GM12878 (cell line): ENCODE data around the gene GRN. TPM values are rescaled to one million over a fixed set of nuclear protein-coding genes. Genes with fewer than 3 reads are reported as not detected.

Experiments used
- ATAC-seq: fragments of 200-7000 bp; cut with Tn5 transposase; 3 replicates; pipeline ENCODE4 v1.9.1; 2020; ENCODE audit warnings: mild to moderate bottlenecking, moderate library complexity
- BruUV-seq: library from RNA; stranded (reverse); fragments of 400-500 nt; replicated peaks from 2 replicates; lab custom pipeline; 2021; lab: Mats Ljungman, UMichigan
- CTCF ChIA-PET: fragments of 300-600 bp; sonication (Branson Sonifier 250); formaldehyde crosslinking; extraction: SDS; loops from one replicate; lab custom pipeline; 2021; ENCODE audit warnings: inconsistent platforms; lab: Yijun Ruan, JAX
- POLR2A ChIA-PET: fragments of 350-600 bp; formaldehyde crosslinking; extraction: SDS; loops from one replicate; lab custom pipeline; 2021; ENCODE audit warnings: inconsistent platforms; lab: Charles Lee
- RAD21 ChIA-PET: fragments of 300-600 bp; sonication (Branson Sonifier 250); formaldehyde crosslinking; loops from one replicate; lab custom pipeline; 2023; ENCODE audit warnings: antibody characterized with exemption; ENCODE audit not compliant: unreplicated experiment; lab: Charles Lee
- SMC1A ChIA-PET: fragments of 300-600 bp; sonication (Branson Sonifier 250); formaldehyde crosslinking; loops from one replicate; lab custom pipeline; 2023; ENCODE audit not compliant: unreplicated experiment, uncharacterized antibody; lab: Charles Lee
- DNase-seq: peaks from one replicate; pipeline ENCODE4 v3.0.0-alpha.2; 2011; ENCODE audit warnings: low read depth, low spot score
- FAIRE-seq: peaks from 3 replicates; lab custom pipeline; 2011; peaks lifted over from hg19 to GRCh38; lab: Jason Lieb, UNC
- H2AFZ ChIP-seq: 2 replicates; pipeline ENCODE4 v1.6.0; 2011; ENCODE audit warnings: low read depth, low read length, control low read depth; ENCODE audit not compliant: control insufficient read depth
- H3K27ac ChIP-seq: 2 replicates; pipeline ENCODE4 v1.5.1; 2011; ENCODE audit warnings: control low read depth; ENCODE audit not compliant: control insufficient read depth, insufficient read depth
- H3K27me3 ChIP-seq, 2 experiments: replicated peaks in 1 of 2; 2 replicates each; pipeline versions ENCODE4 v1.6.0 to v1.6.1; 2011; ENCODE audit warnings: low read length in 1 of 2; ENCODE audit not compliant: control insufficient read depth in 2 of 2, insufficient read depth in 2 of 2
- H3K36me3 ChIP-seq, 2 experiments: 2 replicates each; pipeline ENCODE4 v1.5.1; 2011; ENCODE audit warnings: low read length in 1 of 2; ENCODE audit not compliant: control insufficient read depth in 2 of 2, insufficient read depth in 2 of 2
- H3K4me1 ChIP-seq: 2 replicates; pipeline ENCODE4 v1.6.1; 2011; ENCODE audit warnings: mild to moderate bottlenecking, low read length, moderate library complexity, mixed read lengths; ENCODE audit not compliant: control insufficient read depth, insufficient read depth
- H3K4me2 ChIP-seq: 2 replicates; pipeline ENCODE4 v1.6.0; 2011; ENCODE audit warnings: control low read depth; ENCODE audit not compliant: control insufficient read depth, insufficient read depth
- H3K4me3 ChIP-seq: fragments of 200-600 bp; sonication (generic); 2 replicates; pipeline ENCODE4 v1.5.1; 2016
- H3K79me2 ChIP-seq: 2 replicates; pipeline ENCODE4 v1.6.0; 2011; ENCODE audit warnings: low read length; ENCODE audit not compliant: control insufficient read depth, insufficient read depth
- H3K9ac ChIP-seq: 2 replicates; pipeline ENCODE4 v1.8.0; 2011; ENCODE audit warnings: low read length, control low read depth, mixed read lengths; ENCODE audit not compliant: control insufficient read depth, insufficient read depth
- H3K9me3 ChIP-seq: replicated peaks from 3 replicates; pipeline ENCODE4 v1.5.1; 2011; ENCODE audit warnings: mild to moderate bottlenecking, low read length; ENCODE audit not compliant: control insufficient read depth, insufficient read depth
- H4K20me1 ChIP-seq: 2 replicates; pipeline ENCODE4 v1.6.0; 2011; ENCODE audit not compliant: control insufficient read depth, insufficient read depth
- BACH1 ChIP-seq: fragments of 450-650 bp; IDR thresholded peaks from 2 replicates; pipeline ENCODE4 v1.6.1; 2017; ENCODE audit warnings: mild to moderate bottlenecking, borderline replicate concordance
- BMI1 ChIP-seq: fragments of 450-650 bp; IDR thresholded peaks from 2 replicates; pipeline ENCODE4 v1.6.1; 2016; ENCODE audit warnings: mild to moderate bottlenecking, moderate library complexity, borderline replicate concordance
- CBX5 ChIP-seq: sonication (generic); IDR thresholded peaks from 2 replicates; pipeline ENCODE4 v1.6.1; 2016; ENCODE audit warnings: low read depth, moderate library complexity, mild to moderate bottlenecking, inconsistent platforms
- EP300 ChIP-seq, 2 experiments: fragments of 150-350 bp in 1 of 2; IDR thresholded peaks; 2 replicates each; pipeline ENCODE4 v1.6.1; 2011 to 2012; ENCODE audit warnings: low read depth in 2 of 2, low read length in 2 of 2, borderline replicate concordance in 1 of 2, improper control_type of control experiment in 1 of 2, inconsistent platforms in 1 of 2; ENCODE audit not compliant: control insufficient read depth in 1 of 2
- ESRRA ChIP-seq: IDR thresholded peaks from 2 replicates; pipeline ENCODE4 v1.6.1; 2012; ENCODE audit warnings: mild to moderate bottlenecking, low read length, improper control_type of control experiment
- KAT2A ChIP-seq: conservative IDR thresholded peaks from 2 replicates; pipeline ENCODE4 v1.6.1; 2011; ENCODE audit warnings: low read depth, low read length; ENCODE audit not compliant: control insufficient read depth
- NFYB ChIP-seq: IDR thresholded peaks from 2 replicates; pipeline ENCODE4 v1.6.1; 2011; ENCODE audit warnings: low read depth, mild to moderate bottlenecking, low read length, improper control_type of control experiment, moderate library complexity; ENCODE audit not compliant: insufficient read depth
- RAD21 ChIP-seq: IDR thresholded peaks from 2 replicates; pipeline ENCODE4 v1.6.1; 2011; ENCODE audit warnings: mild to moderate bottlenecking, low read depth, low read length, moderate library complexity; ENCODE audit not compliant: insufficient read depth
- RAD51 ChIP-seq: fragments of 450-650 bp; IDR thresholded peaks from 2 replicates; pipeline ENCODE4 v1.6.1; 2016; ENCODE audit warnings: moderate library complexity, mild to moderate bottlenecking, inconsistent platforms
- STAT1 ChIP-seq: fragments of 450-650 bp; conservative IDR thresholded peaks from 2 replicates; pipeline ENCODE4 v1.6.1; 2014; ENCODE audit warnings: antibody characterized with exemption, mild to moderate bottlenecking
- SUZ12 ChIP-seq: fragments of 200-600 bp; sonication (generic); IDR thresholded peaks from one replicate; pipeline ENCODE4 v1.6.1; 2018; ENCODE audit warnings: antibody characterized with exemption, mild to moderate bottlenecking; ENCODE audit not compliant: unreplicated experiment
- TAF1 ChIP-seq: IDR thresholded peaks from 2 replicates; pipeline ENCODE4 v1.6.1; 2011; ENCODE audit warnings: mild to moderate bottlenecking, low read depth, low read length, borderline replicate concordance
- WGBS: methylation state at CpG from one replicate; pipeline ENCODE4 v1.1.6; 2016; ENCODE audit warnings: low lambda C conversion rate; ENCODE audit not compliant: insufficient replicate concordance, insufficient coverage; ENCODE audit errors: missing lambda C conversion rate; 5-methylcytosine and 5-hydroxymethylcytosine counted together
- in situ Hi-C: fragments of 300-500 bp; cut with MboI; formaldehyde crosslinking; loops from 9 replicates; pipeline ENCODE4 v1.14.3; 2018; ENCODE audit warnings: mixed read lengths
- intact Hi-C: fragments of 100-400 bp; cut with micrococcal nuclease; formaldehyde crosslinking; loops from one replicate; pipeline ENCODE4 v1.14.2; 2022; ENCODE audit not compliant: unreplicated experiment
- polyA plus RNA-seq, 11 experiments: library from polyadenylated mRNA; depleted of rRNA in 4 of 11; unstranded in 6 of 11; stranded (reverse) in 5 of 11; fragments of >200 nt; fragmentation: Nextera tagmentation in 4 of 11; fragmentation: Illumina TruSeq in 1 of 11; extraction: Ambion mirVana in 4 of 11; extraction: Trizol in 1 of 11; gene quantifications; 1 replicate in 1 of 11; 2 replicates in 10 of 11; pipeline versions ENCODE4 v1.2.1 to v1.2.3, GENCODE V29; 2011 to 2016; ENCODE audit warnings: inconsistent platforms in 2 of 11, missing spikeins in 2 of 11, low read depth in 1 of 11
- total RNA-seq, 4 experiments: library from RNA; depleted of rRNA in 3 of 4; stranded (reverse); fragments of >200 nt in 3 of 4; fragmentation: Illumina TruSeq in 1 of 4; extraction: Trizol in 1 of 4; gene quantifications; 2 replicates each; pipeline versions ENCODE4 v1.2.1 to v1.2.3, GENCODE V29; 2013 to 2021
- TF ChIP-seq, protein P1 (sequence below): IDR thresholded peaks from 2 replicates; pipeline ENCODE4 v1.6.1; 2011; ENCODE audit warnings: low read depth, low read length, improper control_type of control experiment, borderline replicate concordance
- TF ChIP-seq, protein P2 (sequence below): IDR thresholded peaks from 2 replicates; pipeline ENCODE4 v1.6.1; 2012; ENCODE audit warnings: low read length, inconsistent platforms

Gene GRN
- total and polyA plus RNA-seq, 10 of the 15 experiments (the other 5 are each of a cell fraction or from before 2014, with no cell fraction given) = 22.3 to 389 (median 139) TPM

GRCh38 chr17:44326861-44327444 is 18.1 kb upstream of the GRN start (continued):
- TF ChIP-seq, protein P1, sequence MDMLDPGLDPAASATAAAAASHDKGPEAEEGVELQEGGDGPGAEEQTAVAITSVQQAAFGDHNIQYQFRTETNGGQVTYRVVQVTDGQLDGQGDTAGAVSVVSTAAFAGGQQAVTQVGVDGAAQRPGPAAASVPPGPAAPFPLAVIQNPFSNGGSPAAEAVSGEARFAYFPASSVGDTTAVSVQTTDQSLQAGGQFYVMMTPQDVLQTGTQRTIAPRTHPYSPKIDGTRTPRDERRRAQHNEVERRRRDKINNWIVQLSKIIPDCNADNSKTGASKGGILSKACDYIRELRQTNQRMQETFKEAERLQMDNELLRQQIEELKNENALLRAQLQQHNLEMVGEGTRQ = peak; percentile 73
- TF ChIP-seq BACH1 (no peak), ESRRA (no peak), TAF1 (0 out of 2 replicates have a peak, but pooled peaks have one; percentile 23), BMI1 (no peak), KAT2A (no peak)

DNA sequence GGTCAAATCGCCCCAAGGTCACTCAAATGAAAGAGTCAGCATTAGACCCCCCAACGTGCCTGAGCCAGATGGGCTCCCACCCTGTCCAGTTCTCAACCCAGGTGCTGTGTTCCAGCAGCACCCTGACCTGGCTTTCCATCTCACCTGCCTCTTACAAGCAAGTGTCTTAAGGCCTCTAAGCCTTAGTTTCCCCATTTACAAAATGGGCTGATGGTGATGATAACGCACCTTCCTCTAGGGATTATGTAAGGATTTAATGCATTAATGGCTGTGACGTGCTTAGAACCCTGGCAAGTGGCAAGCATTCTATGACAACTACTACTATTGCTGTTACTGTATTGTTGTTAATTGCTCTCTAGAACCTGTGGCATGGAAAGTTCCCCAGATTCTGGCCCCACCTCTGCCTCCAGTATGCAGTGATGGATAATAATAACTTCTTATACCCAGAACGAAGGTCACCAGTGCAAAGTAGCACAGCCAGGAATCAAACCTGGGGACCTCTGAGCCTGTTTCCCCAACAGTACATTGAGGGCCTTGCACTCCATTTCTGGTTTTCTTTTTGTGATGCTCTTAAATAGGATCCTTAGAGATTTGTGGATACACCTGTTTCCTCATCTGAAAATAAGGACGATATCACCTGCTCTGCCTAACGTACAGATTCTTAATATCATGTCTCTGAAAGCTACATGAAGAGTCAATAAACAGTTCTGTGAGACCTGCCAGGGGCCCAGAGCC is 17.2 kb upstream of the GRN start:
- Histone ChIP-seq H3K27ac (0 out of 2 replicates have a peak overlapping the region, but pooled peaks have one; percentile 83), H3K4me2 (peak overlapping the region; percentile 88; the same call in 1 of the 2 replicates), H3K36me3 (no peaks in the 10 kb centered on the region), H3K9ac (no peak overlapping the region), H3K4me1 (peaks cover 14% of the 10 kb centered on the region), H2AFZ (no peak overlapping the region; the same call in 1 of the 2 replicates), H4K20me1 (no peaks in the 10 kb centered on the region), H3K79me2 (peaks cover 26% of the 10 kb centered on the region), H3K27me3 (no peaks in the 10 kb centered on the region), H3K9me3 (no peaks in the 10 kb centered on the region), H3K4me3 (no peak overlapping the region)
- ChIA-PET POLR2A (interaction anchor here (0.5 to 1.6 kb wide), 3 partner anchors 11 to 213 kb away, joined by 3 to 11 read pairs (median 3); partner anchors contain the start of gene TMUB2), SMC1A (interaction anchor here (1.2 to 1.4 kb wide), 2 partner anchors 118 kb away, joined by 6 to 12 read pairs; no protein-coding TSS in a partner anchor), RAD21 (interaction anchor here (1.0 to 1.2 kb wide), 2 partner anchors 18 to 22 kb away, joined by 3 read pairs; no protein-coding TSS in a partner anchor), CTCF (interaction anchor here (0.6 to 9.1 kb wide), 7 partner anchors 19 to 196 kb away, joined by 3 to 154 read pairs (median 6); partner anchors contain the start of gene GRN)
- BruUV-seq = no TSS peak
- 61% methylated on average over 7 of the region's 7 CpGs for WGBS
- in situ Hi-C loops (loop anchor here (5.0 kb wide), 2 partner anchors 126 to 186 kb away; partner anchors contain the start of gene HROB), intact Hi-C loops (loop anchor here (5.0 kb wide), 1 partner anchor 186 kb away; the partner anchor contains the start of gene HROB)
- DNase-seq = no peak
- TF ChIP-seq, protein P2, sequence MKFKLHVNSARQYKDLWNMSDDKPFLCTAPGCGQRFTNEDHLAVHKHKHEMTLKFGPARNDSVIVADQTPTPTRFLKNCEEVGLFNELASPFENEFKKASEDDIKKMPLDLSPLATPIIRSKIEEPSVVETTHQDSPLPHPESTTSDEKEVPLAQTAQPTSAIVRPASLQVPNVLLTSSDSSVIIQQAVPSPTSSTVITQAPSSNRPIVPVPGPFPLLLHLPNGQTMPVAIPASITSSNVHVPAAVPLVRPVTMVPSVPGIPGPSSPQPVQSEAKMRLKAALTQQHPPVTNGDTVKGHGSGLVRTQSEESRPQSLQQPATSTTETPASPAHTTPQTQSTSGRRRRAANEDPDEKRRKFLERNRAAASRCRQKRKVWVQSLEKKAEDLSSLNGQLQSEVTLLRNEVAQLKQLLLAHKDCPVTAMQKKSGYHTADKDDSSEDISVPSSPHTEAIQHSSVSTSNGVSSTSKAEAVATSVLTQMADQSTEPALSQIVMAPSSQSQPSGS = no peak
- TF ChIP-seq NFYB = no peak
- TF ChIP-seq RAD51 = no peak
- TF ChIP-seq EP300 (IDR thresholded peaks at IDR 0.05; ENCODE audit: borderline replicate concordance in 1 of 2, control insufficient read depth in 1 of 2, low read depth in 2 of 2, low read length in 2 of 2) = no peak
- no peak for TF ChIP-seq STAT1
- no peak for TF ChIP-seq SUZ12
- no peak for TF ChIP-seq RAD21
- TF ChIP-seq CBX5 = no peak
- no peak for TF ChIP-seq KAT2A
- FAIRE-seq = no peak
- ATAC-seq = no peak
